ENCODE data around the gene PAXX.

The PAXX gene

GRCh38 chr9:136971746-136972145 lies 20.5 kb upstream of the PAXX start:
- no peak overlapping the region for H3K27ac ChIP-seq (ENCODE audit: low read length)
- peaks cover 0 to 6% of the 10 kb centered on the region in 2 donors for H3K4me1 ChIP-seq (ENCODE audit: control insufficient read depth in 1 of 2, insufficient read depth in 2 of 2, low read length in 2 of 2)
- H3K36me3 ChIP-seq (ENCODE audit: control insufficient read depth in 1 of 2, insufficient read depth in 2 of 2, low read length in 2 of 2) = no peaks in the 10 kb centered on the region
- no peaks in the 10 kb centered on the region for H3K27me3 ChIP-seq (ENCODE audit: low read depth, low read length)
- no peaks in the 10 kb centered on the region for H3K9me3 ChIP-seq (ENCODE audit: control insufficient read depth in 1 of 2, low read length in 2 of 2)
- H3K4me3 ChIP-seq (ENCODE audit: low read depth in 1 of 2, low read length in 2 of 2) = no peak overlapping the region

GRCh38 chr9:136972335-136972734 lies 19.9 kb upstream of the PAXX start:
- H3K27ac ChIP-seq (ENCODE audit: low read length) = no peak overlapping the region
- H3K9me3 ChIP-seq (ENCODE audit: control insufficient read depth in 1 of 2, low read length in 2 of 2) = no peaks in the 10 kb centered on the region
- H3K36me3 ChIP-seq (ENCODE audit: control insufficient read depth in 1 of 2, insufficient read depth in 2 of 2, low read length in 2 of 2) = no peaks in the 10 kb centered on the region
- H3K4me1 ChIP-seq (ENCODE audit: control insufficient read depth in 1 of 2, insufficient read depth in 2 of 2, low read length in 2 of 2) = peaks cover 0 to 10% of the 10 kb centered on the region in 2 donors
- no peak overlapping the region for H3K4me3 ChIP-seq (ENCODE audit: low read depth in 1 of 2, low read length in 2 of 2)
- no peaks in the 10 kb centered on the region for H3K27me3 ChIP-seq (ENCODE audit: low read depth, low read length)

- Histone ChIP-seq H3K36me3 (ENCODE audit: control insufficient read depth in 1 of 2, insufficient read depth in 2 of 2, low read length in 2 of 2) (no peaks in the 10 kb centered on the region), H3K27me3 (ENCODE audit: low read depth, low read length) (no peaks in the 10 kb centered on the region), H3K4me3 (ENCODE audit: low read depth in 1 of 2, low read length in 2 of 2) (no peak overlapping the region), H3K27ac (ENCODE audit: low read length) (no peak overlapping the region), H3K9me3 (ENCODE audit: control insufficient read depth in 1 of 2, low read length in 2 of 2) (no peaks in the 10 kb centered on the region), H3K4me1 (ENCODE audit: control insufficient read depth in 1 of 2, insufficient read depth in 2 of 2, low read length in 2 of 2) (peaks cover 0 to 14% of the 10 kb centered on the region in 2 donors)
These were observed 19.5 kb upstream of the PAXX start for GRCh38 chr9:136972743-136973142.

GRCh38 chr9:136973618-136974617 lies 18.3 kb upstream of the PAXX start:
- Histone ChIP-seq H3K4me3 (ENCODE audit: low read depth in 1 of 2, low read length in 2 of 2) (no peak overlapping the region), H3K36me3 (ENCODE audit: control insufficient read depth in 1 of 2, insufficient read depth in 2 of 2, low read length in 2 of 2) (no peaks in the 10 kb centered on the region), H3K9me3 (ENCODE audit: control insufficient read depth in 1 of 2, low read length in 2 of 2) (no peaks in the 10 kb centered on the region), H3K4me1 (ENCODE audit: control insufficient read depth in 1 of 2, insufficient read depth in 2 of 2, low read length in 2 of 2) (peaks cover 0 to 19% of the 10 kb centered on the region in 2 donors), H3K27ac (ENCODE audit: low read length) (no peak overlapping the region), H3K27me3 (ENCODE audit: low read depth, low read length) (no peaks in the 10 kb centered on the region)

DNA sequence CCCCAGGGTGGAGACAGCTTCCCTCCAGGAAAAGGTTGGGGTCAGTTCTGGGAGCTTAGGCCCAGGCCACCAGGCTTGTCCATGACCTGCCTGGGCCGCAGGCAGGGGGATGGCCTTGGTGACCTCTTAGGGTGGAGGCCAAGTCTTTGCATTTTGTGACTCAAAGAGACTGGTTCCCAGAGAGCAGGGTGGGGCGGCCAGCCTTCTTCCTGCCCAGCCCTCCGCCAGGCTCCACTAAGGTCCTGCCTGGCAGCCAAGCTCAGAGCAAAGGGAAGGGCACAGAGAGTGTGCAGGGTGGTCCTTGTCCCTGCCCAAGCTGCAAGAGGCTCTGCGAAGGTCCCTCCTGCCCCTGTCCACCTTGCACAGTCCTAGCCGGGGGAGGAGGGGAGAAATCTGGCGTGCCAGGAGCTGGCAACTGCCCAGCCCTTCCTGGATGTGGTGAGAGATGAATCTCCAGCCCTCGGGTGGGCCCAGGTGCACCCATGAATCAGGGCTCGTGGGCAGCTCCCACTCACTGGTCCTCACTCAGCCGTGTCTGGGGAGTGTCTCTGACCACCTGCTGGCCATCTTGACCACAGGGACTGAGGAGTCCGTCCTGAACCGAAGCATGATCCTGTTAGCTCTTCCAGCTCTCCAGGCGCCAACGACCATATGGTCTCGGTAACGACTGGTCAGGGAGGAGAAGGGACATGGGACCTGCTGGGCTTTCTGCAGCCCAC lies 17.2 kb upstream of the PAXX start:
- H3K27ac ChIP-seq (ENCODE audit: low read length) = no peak overlapping the region
- H3K4me1 ChIP-seq (ENCODE audit: control insufficient read depth in 1 of 2, insufficient read depth in 2 of 2, low read length in 2 of 2) = peaks cover 0 to 19% of the 10 kb centered on the region in 2 donors
- no peaks in the 10 kb centered on the region for H3K27me3 ChIP-seq (ENCODE audit: low read depth, low read length)
- no peak overlapping the region for H3K4me3 ChIP-seq (ENCODE audit: low read depth in 1 of 2, low read length in 2 of 2)
- no peaks in the 10 kb centered on the region for H3K9me3 ChIP-seq (ENCODE audit: control insufficient read depth in 1 of 2, low read length in 2 of 2)
- H3K36me3 ChIP-seq (ENCODE audit: control insufficient read depth in 1 of 2, insufficient read depth in 2 of 2, low read length in 2 of 2) = no peaks in the 10 kb centered on the region

DNA sequence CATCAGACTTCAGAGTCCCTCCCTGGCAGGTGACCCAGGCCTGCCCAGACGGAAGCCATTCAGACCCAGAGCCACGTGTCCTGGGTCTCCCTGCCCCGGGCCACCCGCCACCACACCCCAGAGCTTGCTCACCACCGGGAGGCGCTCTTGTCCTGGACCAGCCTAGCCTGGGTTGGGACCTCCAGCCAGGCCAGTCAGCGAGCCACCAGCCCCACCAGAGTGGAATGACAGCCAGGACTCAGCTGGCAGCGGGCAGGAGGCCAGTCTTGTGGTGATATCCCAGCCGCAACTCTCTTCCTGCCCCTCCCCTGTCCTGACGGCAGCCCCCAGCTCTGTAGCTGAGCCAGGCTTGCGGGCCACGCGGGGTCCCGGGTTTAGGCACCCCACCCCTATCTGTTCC lies 16.6 kb upstream of the PAXX start:
- Histone ChIP-seq H3K27me3 (ENCODE audit: low read depth, low read length) (no peaks in the 10 kb centered on the region), H3K36me3 (ENCODE audit: control insufficient read depth in 1 of 2, insufficient read depth in 2 of 2, low read length in 2 of 2) (no peaks in the 10 kb centered on the region), H3K27ac (ENCODE audit: low read length) (no peak overlapping the region), H3K4me1 (ENCODE audit: control insufficient read depth in 1 of 2, insufficient read depth in 2 of 2, low read length in 2 of 2) (peaks cover 0 to 19% of the 10 kb centered on the region in 2 donors), H3K9me3 (ENCODE audit: control insufficient read depth in 1 of 2, low read length in 2 of 2) (no peaks in the 10 kb centered on the region), H3K4me3 (ENCODE audit: low read depth in 1 of 2, low read length in 2 of 2) (no peak overlapping the region)

DNA sequence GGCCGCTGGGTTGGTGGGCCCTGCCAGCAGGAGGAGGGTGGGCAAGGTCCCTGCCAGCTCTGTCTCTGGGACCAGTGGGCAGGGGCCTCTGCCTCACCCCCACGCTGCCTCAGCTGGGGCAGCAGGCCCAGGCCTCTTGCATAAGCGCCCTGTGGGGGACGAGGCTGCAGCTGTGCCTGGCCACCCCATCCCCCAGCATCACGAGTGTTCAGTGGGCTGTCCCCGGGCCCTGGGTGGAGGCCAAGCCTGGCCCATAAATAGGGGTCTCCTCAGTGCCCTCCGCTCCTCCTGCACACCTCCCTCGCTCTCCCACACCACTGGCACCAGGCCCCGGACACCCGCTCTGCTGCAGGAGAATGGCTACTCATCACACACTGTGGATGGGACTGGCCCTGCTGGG lies 15.0 kb upstream of the PAXX start, which contains the start of gene PTGDS:
PTGDS (plus strand) TSS at position 282 of the 400 bp plus-strand sequence; CDS start at position 357, 75 bp downstream.
- H3K36me3 ChIP-seq (ENCODE audit: control insufficient read depth in 1 of 2, insufficient read depth in 2 of 2, low read length in 2 of 2) = no peaks in the 10 kb centered on the region
- H3K4me1 ChIP-seq (ENCODE audit: control insufficient read depth in 1 of 2, insufficient read depth in 2 of 2, low read length in 2 of 2) = peaks cover 0 to 19% of the 10 kb centered on the region in 2 donors
- no peaks in the 10 kb centered on the region for H3K27me3 ChIP-seq (ENCODE audit: low read depth, low read length)
- H3K27ac ChIP-seq (ENCODE audit: low read length) = no peak within 1 kb of the TSS
- H3K9me3 ChIP-seq (ENCODE audit: control insufficient read depth in 1 of 2, low read length in 2 of 2) = no peaks in the 10 kb centered on the region
- peak within 1 kb of the TSS in 1 of 2 donors; percentile 60 for H3K4me3 ChIP-seq (ENCODE audit: low read depth in 1 of 2, low read length in 2 of 2)

- no peaks in the 10 kb centered on the region for H3K27me3 ChIP-seq (ENCODE audit: low read depth, low read length)
- peaks cover 0 to 19% of the 10 kb centered on the region in 2 donors for H3K4me1 ChIP-seq (ENCODE audit: control insufficient read depth in 1 of 2, insufficient read depth in 2 of 2, low read length in 2 of 2)
- H3K9me3 ChIP-seq (ENCODE audit: control insufficient read depth in 1 of 2, low read length in 2 of 2) = no peaks in the 10 kb centered on the region
- H3K27ac ChIP-seq (ENCODE audit: low read length) = no peak overlapping the region
- H3K4me3 ChIP-seq (ENCODE audit: low read depth in 1 of 2, low read length in 2 of 2) = peak overlapping the region in 1 of 2 donors; percentile 60
- no peaks in the 10 kb centered on the region for H3K36me3 ChIP-seq (ENCODE audit: control insufficient read depth in 1 of 2, insufficient read depth in 2 of 2, low read length in 2 of 2)
These were observed 14.6 kb upstream of the PAXX start for GRCh38 chr9:136977649-136978072.

DNA sequence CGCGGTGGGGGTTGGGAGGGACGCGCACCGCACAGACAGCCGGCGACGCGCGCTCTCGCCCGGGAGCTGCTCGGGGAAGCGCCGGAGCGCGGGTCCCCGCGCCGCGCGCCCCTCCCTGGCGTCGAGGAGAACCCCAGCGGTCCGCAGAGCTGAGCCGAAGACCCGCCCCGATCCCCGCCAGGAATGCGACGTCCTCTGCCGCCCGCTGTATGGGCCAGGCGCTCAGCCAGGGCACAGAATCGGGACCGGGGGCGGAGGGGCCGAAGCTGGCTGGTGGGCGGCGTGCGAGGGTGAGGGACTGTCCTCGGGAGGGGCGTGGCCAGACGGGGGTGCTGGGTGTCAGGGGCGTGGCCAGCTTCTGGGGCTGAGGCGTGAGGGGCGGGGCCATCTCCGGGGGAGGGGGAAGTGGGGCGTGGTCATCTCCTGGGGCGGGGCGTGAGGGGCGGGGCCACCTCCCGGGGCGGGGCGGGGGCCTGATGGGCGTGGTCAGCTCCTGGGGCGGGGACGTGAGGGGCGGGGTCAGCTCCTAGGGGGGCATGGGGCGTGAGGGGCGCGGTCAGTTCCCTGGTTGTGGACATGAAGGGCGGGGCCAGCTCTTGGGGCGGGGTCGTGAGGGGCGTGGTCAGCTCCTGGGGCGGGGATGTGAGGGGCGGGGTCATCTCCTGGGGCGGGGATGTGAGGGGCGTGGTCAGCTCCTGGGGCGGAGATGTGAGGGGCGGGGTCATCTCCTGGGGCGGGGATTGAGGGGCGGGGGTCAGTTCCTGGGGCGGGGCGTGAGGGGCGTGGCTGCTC lies 14.0 kb upstream of the PAXX start:
- peak overlapping the region in 1 of 2 donors; percentile 60 for H3K4me3 ChIP-seq (ENCODE audit: low read depth in 1 of 2, low read length in 2 of 2)
- H3K27me3 ChIP-seq (ENCODE audit: low read depth, low read length) = no peaks in the 10 kb centered on the region
- H3K9me3 ChIP-seq (ENCODE audit: control insufficient read depth in 1 of 2, low read length in 2 of 2) = no peaks in the 10 kb centered on the region
- peaks cover 0 to 19% of the 10 kb centered on the region in 2 donors for H3K4me1 ChIP-seq (ENCODE audit: control insufficient read depth in 1 of 2, insufficient read depth in 2 of 2, low read length in 2 of 2)
- H3K27ac ChIP-seq (ENCODE audit: low read length) = no peak overlapping the region
- no peaks in the 10 kb centered on the region for H3K36me3 ChIP-seq (ENCODE audit: control insufficient read depth in 1 of 2, insufficient read depth in 2 of 2, low read length in 2 of 2)

DNA sequence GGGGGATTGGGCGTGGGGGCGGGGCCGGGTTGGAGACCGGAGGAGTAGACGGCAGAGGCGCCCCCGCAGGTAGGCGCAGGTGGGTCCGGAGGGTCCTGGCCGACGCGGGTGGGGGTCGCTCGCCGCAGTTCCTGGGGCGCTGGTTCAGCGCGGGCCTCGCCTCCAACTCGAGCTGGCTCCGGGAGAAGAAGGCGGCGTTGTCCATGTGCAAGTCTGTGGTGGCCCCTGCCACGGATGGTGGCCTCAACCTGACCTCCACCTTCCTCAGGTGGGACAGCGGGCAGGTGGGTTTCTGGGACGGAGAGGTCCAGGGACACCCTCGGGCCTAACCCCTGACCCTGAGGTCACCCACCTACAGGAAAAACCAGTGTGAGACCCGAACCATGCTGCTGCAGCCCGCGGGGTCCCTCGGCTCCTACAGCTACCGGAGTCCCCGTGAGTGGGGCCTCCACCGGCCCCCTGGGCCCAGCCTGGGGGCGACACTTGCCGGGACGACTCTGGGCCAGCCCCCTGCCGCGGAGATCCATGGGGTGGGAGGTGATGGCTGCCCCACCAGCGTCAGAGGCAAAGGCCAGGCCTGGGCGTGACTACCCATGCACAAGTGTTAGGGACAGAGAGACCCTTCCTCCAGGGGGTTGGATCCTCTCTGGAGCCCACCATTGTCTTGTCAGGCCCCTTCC lies 13.2 kb upstream of the PAXX start:
- no peaks in the 10 kb centered on the region for H3K36me3 ChIP-seq (ENCODE audit: control insufficient read depth in 1 of 2, insufficient read depth in 2 of 2, low read length in 2 of 2)
- no peak overlapping the region for H3K4me3 ChIP-seq (ENCODE audit: low read depth in 1 of 2, low read length in 2 of 2)
- H3K9me3 ChIP-seq (ENCODE audit: control insufficient read depth in 1 of 2, low read length in 2 of 2) = no peaks in the 10 kb centered on the region
- peaks cover 0 to 19% of the 10 kb centered on the region in 2 donors for H3K4me1 ChIP-seq (ENCODE audit: control insufficient read depth in 1 of 2, insufficient read depth in 2 of 2, low read length in 2 of 2)
- H3K27me3 ChIP-seq (ENCODE audit: low read depth, low read length) = no peaks in the 10 kb centered on the region
- H3K27ac ChIP-seq (ENCODE audit: low read length) = no peak overlapping the region
